Activated naive CD4-positive, alpha-beta T cell treated with Interleukin-2 at 50 U/mL for 16 hours (primary cell): ENCODE results near the gene SLC26A1.
"Not testable (repeated sequence)": the region's sequence is repeated elsewhere in the genome, so short reads cannot be mapped to it uniquely, and the experiment has no call there.

Experiments
- DNase-seq: peaks from one replicate; pipeline ENCODE4 v3.0.0-alpha.2; 2020

Gene SLC26A1

DNA sequence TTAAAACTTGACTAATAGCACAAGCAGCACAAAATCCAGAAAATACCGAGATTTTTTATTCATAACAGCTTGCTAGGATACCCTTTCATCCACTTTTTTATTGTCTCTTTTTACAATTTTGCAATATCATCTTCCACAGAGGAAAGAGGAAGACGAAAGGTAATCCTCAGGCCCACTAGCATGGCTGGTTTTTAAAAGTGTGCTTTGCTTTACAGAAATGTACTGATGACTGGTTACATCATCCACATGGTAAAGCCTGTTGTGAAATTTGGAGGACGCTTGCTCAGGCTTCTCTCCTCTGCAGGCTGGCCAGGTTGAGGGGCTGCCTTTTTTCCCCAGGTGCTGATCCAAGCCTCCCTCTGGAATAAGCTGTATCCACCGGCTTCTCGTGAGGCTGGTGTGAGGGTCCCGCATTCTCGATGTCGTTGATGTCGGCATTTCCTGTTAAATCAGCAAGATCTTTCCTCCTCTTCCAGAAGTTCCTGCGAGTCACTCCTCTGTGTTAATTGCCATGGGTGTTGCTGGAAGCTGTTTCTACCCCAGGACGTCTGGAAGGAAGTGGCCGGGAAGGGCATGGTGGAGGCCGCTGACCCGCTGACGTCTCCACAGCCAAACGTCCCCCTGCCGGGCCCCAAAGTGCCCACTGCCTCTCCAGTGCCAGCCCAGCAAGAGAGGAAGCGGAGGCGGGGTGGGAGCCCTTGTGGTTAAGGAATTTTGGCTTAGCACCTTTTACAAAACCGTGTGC is 14.1 kb downstream of the SLC26A1 start:
- DNase-seq: no peak

DNA sequence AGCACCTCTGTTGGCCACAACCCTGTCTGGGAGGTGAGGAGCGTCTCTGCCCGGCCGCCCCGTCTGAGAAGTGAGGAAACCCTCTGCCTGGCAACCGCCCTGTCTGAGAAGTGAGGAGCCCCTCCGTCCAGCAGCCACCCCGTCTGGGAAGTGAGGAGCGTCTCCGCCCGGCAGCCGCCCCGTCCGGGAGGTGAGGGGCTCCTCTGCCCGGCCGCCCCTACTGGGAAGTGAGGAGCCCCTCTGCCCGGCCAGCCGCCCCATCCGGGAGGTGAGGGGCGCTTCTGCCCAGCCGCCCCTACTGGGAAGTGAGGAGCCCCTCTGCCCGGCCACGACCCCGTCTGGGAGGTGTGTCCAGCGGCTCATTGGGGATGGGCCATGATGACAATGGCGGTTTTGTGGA is 17.2 kb downstream of the SLC26A1 start:
- not testable (repeated sequence) for DNase-seq

DNA sequence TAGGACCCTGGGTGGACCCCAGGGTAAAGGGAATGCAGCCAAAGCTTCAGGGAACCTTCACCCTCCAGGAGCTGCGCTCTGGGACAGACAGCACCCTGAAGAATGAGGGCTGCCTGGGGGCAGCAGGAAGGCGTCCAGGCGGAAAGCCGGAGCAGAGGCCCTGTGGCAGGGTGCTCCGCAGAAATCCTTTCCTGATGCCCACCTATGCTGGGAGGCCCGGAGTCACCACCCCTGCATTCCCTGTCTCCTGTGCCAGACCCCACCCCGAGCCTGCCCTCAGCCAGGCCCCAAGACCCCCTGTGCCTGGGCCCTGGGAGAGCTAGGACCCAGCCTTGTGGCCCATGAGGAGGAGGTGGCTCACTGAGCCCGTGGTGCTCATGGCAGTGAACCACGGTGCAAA is 18.5 kb downstream of the SLC26A1 start:
- no peak for DNase-seq

DNA sequence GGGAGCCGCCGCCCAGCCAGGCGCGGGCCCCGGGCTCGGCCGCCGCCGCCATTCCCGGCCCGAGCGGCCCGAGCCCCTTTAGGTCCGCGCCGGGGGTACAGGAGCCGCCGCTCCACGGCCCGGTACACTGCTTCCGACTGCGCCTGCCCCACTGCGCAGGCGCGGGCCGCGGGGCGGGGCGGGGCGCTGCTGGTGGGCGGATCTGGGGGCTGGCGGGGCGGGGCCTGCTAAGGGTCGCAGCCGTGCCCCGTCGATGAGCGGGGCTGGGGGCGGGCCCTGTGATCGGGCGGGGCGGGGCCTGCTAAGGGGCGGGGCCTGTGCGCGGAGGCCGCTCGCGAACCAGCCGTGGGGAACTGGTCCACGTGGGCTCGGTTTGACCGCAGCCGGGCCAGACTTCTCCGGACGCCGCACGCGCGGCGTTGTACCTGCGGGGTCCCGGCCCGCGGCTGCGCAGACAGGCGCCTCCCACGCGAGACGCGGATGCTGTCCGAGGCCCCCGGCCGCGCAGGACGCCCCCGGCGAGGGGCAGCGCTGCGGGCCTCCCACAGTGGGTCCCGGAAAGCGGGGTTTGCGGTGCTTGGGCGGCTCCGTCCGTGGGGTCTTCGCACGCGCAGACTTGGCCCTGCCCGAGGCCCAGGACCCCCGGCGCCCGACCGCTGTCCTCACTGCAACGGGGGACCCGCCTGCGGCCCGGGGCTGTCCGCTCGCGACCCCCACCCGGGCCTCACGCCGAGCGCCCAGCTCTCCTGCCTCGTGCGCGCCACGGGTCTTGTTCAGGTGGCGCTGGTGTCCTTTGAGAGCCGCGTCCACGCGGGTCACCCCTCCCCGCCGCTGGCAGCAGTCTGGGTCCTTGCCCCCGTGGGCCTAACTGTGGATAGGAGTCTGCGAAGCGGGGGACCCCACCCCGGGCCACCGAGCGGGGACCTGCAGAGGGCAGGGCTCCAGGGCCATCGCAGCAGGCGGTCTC is 19.5 kb downstream of the SLC26A1 start, which contains the start of gene DGKQ:
TSS of gene DGKQ (minus strand) at position 139 of the 967 bp plus-strand sequence. CDS start at position 52, 87 bp downstream.
- peak; percentile 87 for DNase-seq

DNA sequence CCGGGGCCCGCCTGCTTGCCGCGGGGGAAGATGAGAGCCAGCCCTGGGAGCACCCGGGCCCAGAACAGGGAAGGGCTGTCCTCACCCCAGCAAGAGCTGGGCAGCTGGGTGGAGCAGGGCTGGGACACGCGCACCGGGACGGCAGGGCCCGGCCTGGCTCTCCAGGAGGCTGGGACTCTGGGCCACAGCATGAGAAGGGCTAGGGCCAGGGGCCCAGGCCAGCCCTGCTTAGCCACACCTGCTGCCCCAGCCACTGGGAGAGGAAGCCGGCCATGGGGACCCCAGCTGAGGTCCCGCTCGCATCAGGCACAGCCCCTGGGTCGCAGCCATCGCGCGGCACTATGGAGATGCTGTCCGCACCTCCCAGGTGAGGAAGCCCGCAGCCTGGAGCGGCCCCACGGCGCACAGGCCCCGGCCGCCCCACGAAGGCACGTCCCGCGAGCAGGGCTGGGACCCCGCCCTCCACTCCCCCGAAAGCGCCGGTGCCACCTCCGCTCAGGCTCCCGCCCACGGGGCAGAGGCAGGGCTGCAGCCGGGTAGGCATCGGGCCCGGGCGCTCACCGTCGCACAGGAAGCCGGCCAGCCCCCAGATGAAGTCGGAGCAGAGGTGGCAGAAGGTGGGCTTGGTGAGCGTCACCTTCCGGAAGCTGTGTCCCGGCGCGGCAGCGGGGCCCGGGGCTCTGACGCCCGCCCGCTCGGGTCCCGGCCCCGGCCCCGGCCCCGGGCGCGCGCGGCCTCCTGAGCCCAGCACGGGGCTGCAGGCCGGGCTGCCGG is 20.4 kb downstream of the SLC26A1 start:
- peak; percentile 68 for DNase-seq

DNA sequence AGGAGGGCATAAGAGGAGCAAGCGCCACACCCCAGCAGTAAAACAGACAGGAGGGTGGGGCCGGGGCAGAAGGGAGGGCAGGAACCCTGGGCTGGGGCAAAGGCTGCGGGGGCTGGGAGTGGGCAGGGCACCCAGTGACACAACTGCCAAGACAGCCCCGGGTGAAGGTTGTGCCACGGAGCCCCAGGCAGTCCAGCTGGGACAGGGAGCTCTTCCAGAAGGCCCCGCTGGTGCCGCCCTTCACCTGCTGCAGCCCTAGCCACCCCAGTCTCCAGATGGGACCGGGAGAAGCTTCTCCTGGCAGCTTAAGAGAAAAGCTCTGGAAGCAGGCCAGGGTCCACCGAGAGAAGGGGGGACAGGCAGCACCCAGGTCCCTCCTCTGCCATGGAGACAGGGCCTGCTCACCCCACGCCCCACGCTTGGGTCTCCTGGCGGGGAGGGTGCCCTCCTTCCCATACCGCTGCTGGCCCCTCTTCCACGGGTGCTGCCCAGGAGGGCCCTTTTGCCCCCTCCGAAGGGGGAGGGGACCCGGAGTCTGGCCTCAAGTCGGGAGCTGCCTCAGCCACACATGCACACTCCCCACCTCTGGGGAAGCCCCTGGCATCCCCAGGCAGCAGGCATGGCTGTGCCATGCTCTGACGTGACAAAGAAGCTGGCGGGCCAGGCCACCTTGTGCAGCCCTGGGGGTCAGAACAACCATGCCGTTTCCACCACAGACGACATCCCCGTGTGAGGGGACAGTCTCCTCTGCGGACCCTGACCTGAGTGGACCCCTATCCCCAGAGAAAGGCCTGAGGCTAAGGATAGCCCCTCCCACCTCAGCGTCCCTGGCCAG is 21.3 kb downstream of the SLC26A1 start:
- DNase-seq: no peak

DNA sequence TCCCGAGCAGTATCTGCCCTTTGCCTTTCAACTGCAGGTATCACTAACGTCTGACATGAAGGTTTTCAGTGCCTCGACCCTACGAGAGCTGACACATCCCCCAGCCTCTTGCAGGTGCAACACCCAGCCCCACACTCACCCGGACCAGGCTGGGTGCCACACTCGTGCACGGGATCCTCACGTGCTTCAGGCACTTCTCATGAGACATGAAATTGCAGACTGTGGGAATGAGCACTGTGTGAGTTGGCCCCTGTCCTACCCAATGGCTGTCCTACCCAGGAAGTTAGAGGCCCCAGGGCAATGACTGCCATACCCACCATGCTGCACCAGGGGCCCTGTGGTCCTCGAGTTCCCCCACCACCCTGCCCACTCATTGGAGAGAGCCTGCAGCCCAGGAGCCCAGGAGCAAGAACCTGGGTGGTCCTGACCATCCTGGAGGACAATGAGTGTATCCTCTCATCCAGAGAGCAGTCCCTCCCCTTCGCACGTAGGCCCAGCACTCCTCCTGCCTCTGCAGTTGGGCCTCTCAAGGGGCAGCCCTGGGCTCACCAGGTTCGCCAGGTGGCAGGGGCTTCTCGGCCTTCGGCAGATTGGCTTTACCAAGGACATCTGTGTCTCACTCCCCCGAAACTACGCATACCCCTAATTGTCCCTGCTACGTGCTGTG is 22.2 kb downstream of the SLC26A1 start:
- no peak for DNase-seq

DNA sequence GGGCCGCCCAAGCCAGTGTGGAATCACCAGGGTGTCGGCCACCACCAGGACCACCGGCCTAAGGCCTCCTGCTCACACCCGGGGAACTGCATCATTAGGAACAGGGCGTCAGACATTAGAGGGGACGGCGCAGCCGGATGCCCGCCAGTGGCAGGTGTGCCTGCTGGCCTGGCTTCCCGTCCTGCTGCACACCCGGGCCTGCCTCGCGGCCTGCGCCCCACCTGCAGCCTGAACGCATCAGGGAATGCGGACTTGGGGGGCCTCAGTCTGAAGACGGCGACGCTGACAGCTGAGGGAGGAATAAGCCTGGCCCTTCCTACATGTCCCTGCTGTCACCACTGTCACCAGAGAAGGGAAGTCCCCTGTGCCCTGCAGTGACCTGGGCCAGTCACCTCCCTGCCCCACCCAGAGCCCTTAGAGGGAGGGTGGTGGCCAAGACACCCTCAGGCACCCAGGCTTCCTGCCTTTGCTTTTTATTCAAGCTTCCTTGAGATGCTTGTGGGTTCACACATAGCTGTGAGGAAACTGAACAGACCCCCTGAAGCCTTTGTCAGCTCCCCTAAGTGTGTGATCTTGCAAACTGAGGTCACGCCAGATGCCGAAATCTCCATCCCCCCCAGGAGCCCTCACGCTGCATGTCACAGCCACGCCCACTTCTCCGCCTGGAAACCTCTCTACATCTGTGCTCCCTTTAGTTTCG is 23.0 kb downstream of the SLC26A1 start:
- DNase-seq: no peak

DNA sequence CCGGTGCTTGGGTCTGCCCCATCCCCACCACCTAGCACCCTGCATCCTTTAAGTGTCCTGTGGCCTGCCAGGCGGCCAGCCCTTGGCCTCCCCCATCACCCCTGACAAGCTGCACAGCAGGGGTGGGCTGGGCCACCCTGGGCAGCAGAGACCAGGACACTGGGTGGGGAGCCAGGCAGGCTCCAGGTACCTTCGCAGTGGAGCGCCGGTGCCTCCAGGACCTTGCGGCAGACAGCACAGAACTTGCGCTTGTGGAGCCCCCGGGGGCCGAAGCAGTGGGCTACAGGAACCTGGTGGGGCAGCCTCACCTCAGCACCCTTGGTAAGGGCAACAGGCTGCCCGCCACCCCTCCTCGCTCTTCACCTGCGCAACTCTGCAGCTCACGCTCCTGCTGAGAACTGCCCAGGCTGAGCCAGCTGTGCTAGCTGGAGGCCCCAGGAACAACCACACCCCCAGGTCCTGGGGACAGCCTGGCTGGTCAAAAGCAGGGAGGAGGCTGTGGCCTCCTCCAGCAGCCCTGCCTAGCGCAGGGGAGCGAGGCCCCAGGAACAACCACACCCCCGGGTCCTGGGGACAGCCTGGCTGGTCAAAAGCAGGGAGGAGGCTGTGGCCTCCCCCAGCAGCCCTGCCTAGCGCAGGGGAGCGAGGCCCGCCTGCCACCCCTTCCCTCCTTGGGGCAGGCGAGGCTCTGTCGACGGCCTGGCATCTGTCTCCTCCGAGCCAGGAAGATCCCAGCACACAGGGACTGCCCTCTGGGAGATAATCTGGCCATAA is 24.4 kb downstream of the SLC26A1 start:
- no peak for DNase-seq

DNA sequence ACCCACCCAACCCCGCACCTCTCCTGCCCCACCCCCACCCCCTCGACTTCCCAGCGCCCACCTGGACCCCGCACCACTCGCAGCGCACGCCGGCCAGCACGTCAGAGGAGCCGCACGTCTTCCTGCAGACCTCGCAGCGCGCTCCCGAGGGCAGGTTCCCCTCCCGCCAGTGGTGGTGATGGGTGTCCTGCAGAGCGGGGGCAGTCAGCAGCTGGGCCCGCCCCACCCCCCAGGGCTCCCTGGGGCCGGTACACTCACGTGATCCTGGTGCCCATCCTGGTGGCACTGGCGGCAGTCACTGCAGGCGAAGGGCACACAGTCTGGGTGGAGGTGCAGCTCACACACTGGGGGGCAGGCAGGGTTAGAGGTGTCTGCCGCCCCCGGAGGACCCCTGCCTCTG is 25.0 kb downstream of the SLC26A1 start:
- no peak for DNase-seq

DNA sequence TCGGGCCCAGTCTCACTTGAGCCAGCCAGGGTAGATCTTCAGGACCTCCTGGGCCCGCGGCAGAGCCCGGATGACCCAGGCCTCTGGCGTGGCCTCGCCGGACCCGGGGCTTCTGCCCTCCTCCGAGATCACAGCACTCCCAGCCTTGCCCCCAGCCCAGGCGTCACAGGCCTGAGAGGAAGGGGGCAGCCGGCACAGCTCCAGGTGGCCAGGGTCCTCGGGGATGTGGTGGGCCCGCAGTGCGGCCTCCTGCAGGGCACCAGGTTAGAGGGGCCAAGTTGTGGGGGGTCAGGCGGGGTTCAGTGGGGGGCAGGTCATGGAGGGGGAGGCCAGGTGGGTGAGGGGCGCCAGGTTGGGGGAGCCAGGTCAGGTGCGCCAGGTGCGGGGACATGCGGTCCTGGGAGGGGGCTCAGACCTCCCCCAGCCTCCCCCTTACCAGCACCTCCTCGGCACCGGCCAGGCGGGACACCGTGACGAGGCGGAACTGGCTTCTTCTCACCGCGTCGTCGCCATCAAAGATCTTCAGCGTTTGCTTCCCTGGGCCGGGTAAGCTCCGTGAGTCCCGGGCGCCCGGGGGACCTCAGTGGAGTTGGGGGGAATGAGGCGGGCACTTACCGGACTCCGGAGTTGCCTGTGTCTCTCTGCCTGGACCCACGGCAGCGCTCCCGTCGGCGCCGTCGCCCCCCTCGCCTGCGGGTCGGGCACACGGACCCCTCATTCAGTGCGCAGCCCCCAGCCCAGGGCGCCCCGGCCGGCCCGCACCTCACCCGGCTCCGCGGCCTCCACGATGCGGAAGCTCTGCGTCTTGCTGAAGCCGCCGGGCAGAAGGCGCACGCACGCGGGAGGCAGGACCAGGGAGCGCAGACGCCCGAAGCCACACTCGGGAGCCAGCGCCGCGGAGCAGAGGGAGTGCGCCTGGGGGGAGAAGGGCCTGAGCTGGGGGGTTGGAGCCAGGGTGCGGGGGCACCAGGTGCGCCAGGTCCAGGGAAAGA is 25.8 kb downstream of the SLC26A1 start:
- no peak for DNase-seq

DNA sequence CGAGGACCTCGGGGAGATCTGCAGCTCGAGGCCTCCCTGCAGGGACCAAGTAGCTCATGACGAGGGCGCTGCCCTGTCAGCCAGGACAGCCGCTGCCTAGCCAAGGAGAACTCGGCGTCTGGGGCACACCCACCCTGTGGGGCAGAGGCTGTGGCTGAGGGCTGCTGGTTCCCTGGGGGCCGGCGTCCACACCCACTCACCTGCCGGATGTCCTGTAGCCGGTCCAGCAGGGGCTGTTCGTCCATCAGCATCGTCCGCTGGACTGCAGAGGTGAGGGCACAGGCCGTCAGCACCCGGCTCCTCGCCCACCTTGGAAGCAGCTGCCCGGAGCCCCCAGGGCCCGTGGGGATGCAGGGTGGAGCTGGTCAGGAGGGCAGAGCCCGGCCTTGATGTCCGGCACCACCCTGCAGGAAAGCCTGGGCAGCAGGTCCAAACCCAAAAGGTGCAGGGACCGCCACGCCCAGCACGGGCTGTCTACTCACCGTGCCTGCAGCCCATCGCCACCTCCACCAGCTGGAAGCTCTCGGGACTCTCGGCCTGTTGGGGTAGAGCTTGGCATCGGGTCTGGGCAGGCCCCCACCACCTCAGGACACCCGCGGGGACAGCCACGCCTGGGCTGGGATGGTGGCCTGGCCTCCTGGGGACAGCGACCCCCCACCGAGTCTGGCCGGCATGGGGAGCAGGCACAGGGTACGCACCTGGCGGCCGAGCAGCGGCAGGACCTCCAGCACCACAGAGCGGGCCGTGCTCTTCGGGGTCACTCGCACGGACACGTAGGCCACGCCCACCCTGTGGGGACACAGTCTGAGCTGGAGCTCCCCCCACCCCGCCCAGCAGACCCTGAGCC is 26.7 kb downstream of the SLC26A1 start:
- DNase-seq: no peak

DNA sequence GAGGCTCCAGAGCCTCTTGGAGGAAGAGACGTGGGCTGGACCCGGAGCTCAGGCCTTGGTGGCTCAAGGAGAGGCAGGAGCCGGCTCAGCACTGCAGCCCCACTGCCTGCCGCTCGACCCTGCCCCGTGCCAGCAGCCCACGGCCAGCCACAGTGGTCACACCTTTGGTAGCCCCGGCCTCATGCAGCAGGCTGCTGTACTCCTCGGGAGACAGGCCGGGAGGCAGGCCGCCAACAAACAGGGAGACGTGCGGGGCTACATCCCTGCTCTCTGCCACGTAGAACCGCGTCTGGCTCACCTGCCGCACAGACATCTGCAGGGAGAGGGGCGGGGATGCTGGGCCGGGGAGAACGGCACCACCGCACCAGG is 27.5 kb downstream of the SLC26A1 start:
- DNase-seq: no peak

DNA sequence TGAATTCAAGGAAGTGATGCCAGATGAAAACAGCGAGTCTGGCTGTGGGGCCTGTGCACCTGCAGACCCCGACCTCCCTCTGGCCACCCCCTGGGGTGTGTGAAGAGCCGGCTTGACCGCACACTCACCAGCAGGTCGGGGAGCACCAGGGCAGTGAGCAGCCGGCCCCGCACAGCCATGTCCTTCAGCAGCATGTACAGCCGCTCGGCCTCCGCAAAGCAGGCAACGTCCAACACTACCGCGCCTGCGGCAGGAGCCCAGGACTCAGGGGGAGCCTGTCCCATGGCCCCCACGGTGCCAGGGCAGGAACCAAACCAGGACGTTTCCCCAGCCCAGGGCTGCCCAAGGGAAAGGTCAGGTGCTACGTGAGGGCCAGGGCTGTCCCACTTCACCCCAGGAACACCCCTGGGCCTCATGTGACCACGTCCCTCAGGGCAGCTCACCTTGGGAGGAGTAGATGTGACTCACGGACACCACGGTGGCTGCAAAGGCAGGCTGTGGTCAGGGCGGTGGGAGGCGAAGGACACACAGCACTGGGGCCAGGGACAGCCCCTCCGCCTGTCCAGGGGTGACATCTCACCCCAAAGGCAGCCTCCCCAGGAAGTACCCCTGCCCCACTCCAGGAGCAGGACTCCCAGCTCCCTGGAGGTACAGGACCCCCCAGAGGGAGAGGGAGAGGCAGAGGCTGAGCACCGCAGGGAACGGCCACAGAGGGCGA is 28.0 kb downstream of the SLC26A1 start:
- no peak for DNase-seq

DNA sequence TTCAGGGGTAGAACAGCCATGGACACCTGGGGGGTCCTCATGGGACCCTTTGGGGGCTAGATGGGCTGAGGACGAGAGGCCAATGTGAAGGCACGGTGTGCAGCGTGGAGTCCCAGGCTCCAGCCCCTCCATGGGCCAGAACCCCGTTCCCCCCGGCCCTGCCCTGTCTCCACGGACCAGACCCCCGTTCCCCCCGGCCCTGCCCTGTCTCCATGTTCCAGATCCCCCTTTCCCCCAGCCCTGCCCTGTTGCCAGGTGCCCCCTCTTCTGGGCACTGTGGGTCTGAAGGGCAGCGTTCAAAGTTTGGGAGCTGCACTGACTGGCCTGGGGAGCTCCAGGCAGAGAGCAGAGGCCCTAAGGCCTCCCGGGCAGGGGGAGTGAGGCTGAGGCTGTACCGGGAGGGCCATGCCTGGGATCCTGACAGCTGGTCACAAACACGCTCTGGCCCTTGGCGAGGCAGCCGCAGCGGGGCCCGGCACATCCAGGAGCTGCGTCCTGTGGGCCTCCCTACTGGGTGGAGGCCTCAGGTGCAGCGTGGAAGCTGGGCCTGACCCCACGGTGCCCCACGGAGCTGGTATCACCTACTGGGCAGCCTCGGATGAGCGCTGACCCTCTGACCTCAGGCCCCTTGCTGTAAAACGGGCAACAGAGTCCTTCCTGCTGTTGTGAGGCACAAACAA is 28.7 kb downstream of the SLC26A1 start:
- no peak for DNase-seq
